Fibroblast of villous mesenchyme (primary cell): ENCODE results near the gene MCM6. TPM values are rescaled to one million over a fixed set of nuclear protein-coding genes. Genes with fewer than 3 reads are reported as not detected.
A peak's percentile ranks its signal among the peaks of the same experiment; 100 is the strongest.

ENCODE experiments used
- DNase-seq: peaks from one replicate; pipeline ENCODE4 v3.0.0-alpha.2; 2010; ENCODE audit warnings: low read depth
- H3K4me3 ChIP-seq: 2 replicates; pipeline ENCODE4 v1.5.1; 2011; ENCODE audit warnings: low read depth, mild to moderate bottlenecking, low read length
- CTCF ChIP-seq: IDR thresholded peaks from 2 replicates; pipeline ENCODE4 v1.5.1; 2012; ENCODE audit warnings: low read depth, mild to moderate bottlenecking, low read length; ENCODE audit not compliant: insufficient read depth
- total RNA-seq: library from RNA; depleted of rRNA; stranded (reverse); fragments of >200 nt; gene quantifications from 2 replicates; pipeline ENCODE4 v1.2.3, GENCODE V29; 2012

The MCM6 gene
- total RNA-seq, 1 donor = 13.8 TPM

DNA sequence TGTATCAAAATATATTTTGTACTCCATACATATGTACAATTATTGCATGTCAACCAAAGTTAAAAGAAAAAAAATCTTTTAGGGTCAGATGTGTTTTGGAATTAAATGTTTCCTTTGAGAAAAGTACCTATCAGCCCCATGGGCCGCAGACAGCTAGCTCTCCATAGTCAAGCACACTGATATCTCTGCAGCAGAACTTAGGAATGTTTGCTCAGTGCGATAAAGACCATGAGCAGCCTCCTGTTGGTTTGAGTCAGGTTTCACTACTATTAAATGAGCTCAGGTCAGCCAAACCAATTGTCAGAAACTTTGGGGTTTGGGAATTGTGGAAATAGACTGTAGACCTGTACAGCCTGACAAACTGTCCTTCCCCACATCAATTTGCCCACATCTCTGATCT lies 73.0 kb downstream of the MCM6 start:
- H3K4me3 ChIP-seq = no peak overlapping the region
- no peak for TF ChIP-seq CTCF
- DNase-seq = no peak

DNA sequence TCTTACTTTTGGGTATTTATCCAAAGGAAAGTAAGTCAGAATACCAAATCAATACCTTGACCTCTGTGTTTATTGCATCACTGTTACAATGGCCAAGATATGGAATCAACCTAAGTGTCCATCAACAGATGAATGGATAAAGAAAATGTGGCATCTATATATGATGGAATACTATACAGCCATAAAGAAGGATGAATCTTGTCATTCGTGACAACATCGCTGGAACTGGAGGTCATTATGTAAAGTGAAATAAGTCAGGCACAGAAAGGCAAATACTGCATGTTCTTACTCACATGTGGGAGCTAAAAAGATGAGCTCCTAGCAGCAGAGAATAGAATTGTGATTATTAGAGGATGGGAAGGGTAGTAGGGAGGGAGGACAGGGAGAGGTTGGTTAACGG lies 73.9 kb downstream of the MCM6 start:
- H3K4me3 ChIP-seq = no peak overlapping the region
- no peak for TF ChIP-seq CTCF
- DNase-seq = no peak

GRCh38 chr2:135800513-135801460 lies 75.5 kb downstream of the MCM6 start:
- no peak overlapping the region for H3K4me3 ChIP-seq
- TF ChIP-seq CTCF = no peak
- DNase-seq = no peak

- no peak overlapping the region for H3K4me3 ChIP-seq
- TF ChIP-seq CTCF = no peak
- DNase-seq = no peak
Measured at GRCh38 chr2:135799738-135800137, 76.5 kb downstream of the MCM6 start.

DNA sequence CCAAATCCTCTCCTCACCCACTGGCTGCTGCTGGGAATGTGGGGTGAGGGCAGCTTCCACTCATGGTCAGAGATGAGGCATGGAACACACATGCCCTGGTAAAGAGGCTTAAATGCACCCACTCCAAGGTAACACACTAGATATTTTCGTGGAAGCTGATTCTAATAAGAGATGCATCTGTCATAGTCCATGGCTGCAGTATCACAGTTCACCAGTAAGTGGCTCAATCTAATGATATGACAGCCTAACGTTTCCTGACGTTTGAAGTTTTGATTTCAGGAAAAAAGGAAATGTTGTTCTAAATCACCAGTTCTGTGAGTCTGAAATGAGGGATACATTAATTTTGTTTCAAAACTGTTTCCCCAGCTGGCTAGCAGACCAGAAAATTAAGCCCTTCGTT lies 77.5 kb downstream of the MCM6 start:
- no peak overlapping the region for H3K4me3 ChIP-seq
- peak; percentile 21 for TF ChIP-seq CTCF
- DNase-seq = peak; percentile 3

- TF ChIP-seq CTCF = no peak
Measured at GRCh38 chr2:135798275-135798705, 78.0 kb downstream of the MCM6 start.

More at GRCh38 chr2:135798275-135798705, 78.0 kb downstream of the MCM6 start:
- no peak overlapping the region for H3K4me3 ChIP-seq
- DNase-seq = no peak
